Muscle layer of duodenum (tissue), 2 donors: ENCODE measurements around the gene S1PR5.
"Not testable (repeated sequence)": the region's sequence is repeated elsewhere in the genome, so short reads cannot be mapped to it uniquely, and the experiment has no call there.

Source experiments
- H3K27ac ChIP-seq: one replicate; pipeline ENCODE4 v1.7.0; 2013; ENCODE audit warnings: mild to moderate bottlenecking, low read length
- H3K27me3 ChIP-seq: one replicate; pipeline ENCODE4 v1.7.0; 2013; ENCODE audit warnings: low read depth, mild to moderate bottlenecking, control low read depth, low read length
- H3K36me3 ChIP-seq, 2 donors: one replicate each; pipeline ENCODE4 v1.7.0; 2013; ENCODE audit warnings: low read length in 2 of 2, control low read depth in 1 of 2, mild to moderate bottlenecking in 1 of 2; ENCODE audit not compliant: insufficient read depth in 2 of 2, control insufficient read depth in 1 of 2
- H3K4me1 ChIP-seq, 2 donors: one replicate each; pipeline ENCODE4 v1.7.0; 2013; ENCODE audit warnings: low read length in 2 of 2, mild to moderate bottlenecking in 2 of 2, control low read depth in 1 of 2, moderate library complexity in 1 of 2; ENCODE audit not compliant: insufficient read depth in 2 of 2, control insufficient read depth in 1 of 2
- H3K4me3 ChIP-seq, 2 donors: one replicate each; pipeline ENCODE4 v1.7.0; 2013; ENCODE audit warnings: low read length in 2 of 2, low read depth in 1 of 2, mild to moderate bottlenecking in 1 of 2
- H3K9me3 ChIP-seq, 2 donors: one replicate each; pipeline ENCODE4 v1.7.0; 2013; ENCODE audit warnings: low read length in 2 of 2, control low read depth in 1 of 2, mild to moderate bottlenecking in 1 of 2; ENCODE audit not compliant: control insufficient read depth in 1 of 2
- donor health status: healthy.

S1PR5 gene

DNA sequence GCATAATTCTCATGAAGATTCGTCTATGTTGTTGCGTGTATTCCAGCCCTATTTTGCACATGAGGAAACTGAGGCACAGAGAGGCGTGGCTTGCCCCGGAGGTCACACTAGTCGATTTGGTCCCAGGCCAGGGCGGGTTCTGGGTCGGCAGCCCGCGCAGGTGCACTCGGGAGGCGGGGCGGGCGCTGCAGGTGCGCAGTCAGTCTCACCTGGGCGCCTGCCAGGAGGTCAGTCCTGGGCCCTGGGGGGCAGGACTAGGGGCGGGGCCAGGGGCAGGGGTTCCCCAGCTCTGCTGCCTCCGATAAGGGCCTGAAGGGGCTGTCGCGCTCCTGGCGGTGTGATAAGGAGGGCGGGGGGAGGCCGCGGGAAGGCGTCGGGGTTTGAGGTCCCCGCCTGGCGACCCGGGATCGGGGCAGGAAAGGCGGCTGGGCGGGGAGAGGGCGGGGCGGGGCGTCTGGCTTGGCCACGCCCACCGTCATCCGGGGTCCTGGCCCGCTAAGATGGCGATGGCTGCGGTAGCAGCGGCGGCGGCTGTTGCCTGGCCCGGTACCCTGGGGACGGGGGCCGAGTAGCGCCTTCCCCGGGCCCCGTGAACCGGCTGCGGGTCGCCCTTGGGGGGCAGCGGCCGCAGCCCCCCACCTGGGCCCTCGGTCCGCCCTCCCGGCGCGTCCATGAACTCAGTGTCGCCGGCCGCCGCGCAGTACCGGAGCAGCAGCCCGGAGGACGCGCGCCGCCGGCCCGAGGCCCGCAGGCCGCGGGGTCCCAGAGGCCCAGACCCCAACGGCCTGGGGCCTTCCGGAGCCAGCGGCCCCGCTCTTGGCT is 26.4 kb upstream of the S1PR5 start, which contains the start of gene ATG4D:
Gene ATG4D, plus strand, starts transcription at position 485 of the 822 bp plus-strand sequence. Its CDS starts 187 bp downstream, at position 672.
- Histone ChIP-seq H3K4me3 (peak within 1 kb of the TSS; percentile 81 to 85), H3K9me3 (no peaks in the 10 kb centered on the region), H3K36me3 (peaks cover 4 to 14% of the 10 kb centered on the region in 2 donors), H3K27ac (peak within 1 kb of the TSS; percentile 72), H3K4me1 (peaks cover 0 to 19% of the 10 kb centered on the region in 2 donors), H3K27me3 (no peaks in the 10 kb centered on the region)

GRCh38 chr19:10543059-10543419 is 25.8 kb upstream of the S1PR5 start:
- Histone ChIP-seq H3K4me3 (peak overlapping the region; percentile 42 to 85), H3K9me3 (no peaks in the 10 kb centered on the region), H3K36me3 (peaks cover 0 to 9% of the 10 kb centered on the region in 2 donors), H3K27ac (no peak overlapping the region), H3K4me1 (peaks cover 0 to 19% of the 10 kb centered on the region in 2 donors), H3K27me3 (no peaks in the 10 kb centered on the region)

- not testable (repeated sequence) for H3K4me3 ChIP-seq, H3K27ac ChIP-seq, H3K9me3 ChIP-seq, H3K36me3 ChIP-seq, H3K27me3 ChIP-seq, H3K4me1 ChIP-seq
Observed at GRCh38 chr19:10539016-10539415, 21.8 kb upstream of the S1PR5 start.

GRCh38 chr19:10538204-10538983 is 21.1 kb upstream of the S1PR5 start:
- Histone ChIP-seq H3K9me3 (no peaks in the 10 kb centered on the region), H3K36me3 (no peaks in the 10 kb centered on the region), H3K27ac (no peak overlapping the region), H3K4me1 (peaks cover 0 to 3% of the 10 kb centered on the region in 2 donors), H3K27me3 (no peaks in the 10 kb centered on the region), H3K4me3 (no peak overlapping the region)

DNA sequence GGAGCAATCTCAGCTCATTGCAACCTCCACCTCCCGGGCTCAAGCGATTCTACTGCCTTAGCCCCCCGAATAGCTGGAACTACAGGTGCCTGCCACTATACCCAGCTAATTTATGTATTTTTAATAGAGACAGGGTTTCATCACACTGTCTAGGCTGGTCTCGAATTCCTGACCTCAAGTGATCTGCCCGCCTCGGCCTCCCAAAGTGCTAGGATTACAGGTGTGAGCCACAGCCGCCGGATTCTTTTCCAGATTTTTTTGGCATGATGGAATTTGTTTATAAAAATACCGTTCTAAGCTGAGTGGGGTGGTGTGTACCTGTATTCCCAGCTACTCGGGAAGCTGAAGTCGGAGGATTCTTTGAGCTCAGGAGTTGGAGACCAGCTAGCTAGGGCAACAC is 20.4 kb upstream of the S1PR5 start:
- no peak overlapping the region for H3K27ac ChIP-seq

GRCh38 chr19:10535613-10536012 is 18.4 kb upstream of the S1PR5 start:
- Histone ChIP-seq H3K9me3 (no peaks in the 10 kb centered on the region), H3K27me3 (no peaks in the 10 kb centered on the region), H3K4me3 (no peak overlapping the region), H3K27ac (no peak overlapping the region), H3K4me1 (no peaks in the 10 kb centered on the region), H3K36me3 (no peaks in the 10 kb centered on the region)

More for the DNA sequence above, 20.4 kb upstream of the S1PR5 start:
- no peaks in the 10 kb centered on the region for H3K27me3 ChIP-seq
- H3K9me3 ChIP-seq, result no peaks in the 10 kb centered on the region
- no peaks in the 10 kb centered on the region for H3K36me3 ChIP-seq
- H3K4me1 ChIP-seq, result no peaks in the 10 kb centered on the region
- no peak overlapping the region for H3K4me3 ChIP-seq

DNA sequence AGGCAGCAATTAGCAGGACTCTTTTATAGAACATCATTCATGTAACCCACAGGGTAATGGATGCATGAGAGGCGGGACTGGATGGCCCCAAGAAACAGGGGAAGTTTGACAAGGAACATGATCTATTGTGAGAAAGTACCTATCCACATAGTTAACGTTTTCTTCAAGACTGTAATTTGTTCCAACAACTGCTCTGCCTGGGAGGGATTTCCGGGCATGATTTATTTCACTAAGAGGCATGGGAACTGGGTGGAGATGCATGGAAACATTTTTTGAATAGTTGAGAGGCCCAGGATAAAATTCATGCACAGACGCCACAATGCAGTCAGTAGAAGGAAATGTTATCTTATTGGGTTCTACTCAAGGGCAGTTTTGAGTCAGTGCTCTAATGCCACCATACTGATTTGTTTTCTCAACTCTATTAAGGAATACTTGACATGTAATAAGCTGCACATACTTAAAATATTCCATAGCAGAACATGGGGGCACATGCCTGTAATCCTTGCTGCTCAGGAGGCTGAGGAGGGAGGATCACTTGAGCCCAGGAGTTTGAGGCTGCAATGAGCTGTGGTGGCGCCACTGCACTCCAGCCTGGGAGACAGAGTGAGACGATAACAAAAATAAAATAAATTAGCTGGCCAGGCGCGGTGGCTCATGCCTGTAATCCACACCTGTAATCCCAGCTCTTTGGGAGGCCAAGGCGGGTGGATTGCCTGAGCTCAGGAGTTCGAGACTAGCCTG is 16.6 kb upstream of the S1PR5 start:
- Histone ChIP-seq H3K27me3 (no peaks in the 10 kb centered on the region), H3K9me3 (no peaks in the 10 kb centered on the region), H3K27ac (no peak overlapping the region), H3K36me3 (no peaks in the 10 kb centered on the region), H3K4me1 (no peaks in the 10 kb centered on the region), H3K4me3 (no peak overlapping the region)

- H3K4me1 ChIP-seq, result no peaks in the 10 kb centered on the region
- no peaks in the 10 kb centered on the region for H3K9me3 ChIP-seq
- H3K27me3 ChIP-seq, result no peaks in the 10 kb centered on the region
- H3K36me3 ChIP-seq, result no peaks in the 10 kb centered on the region
- H3K27ac ChIP-seq, result no peak overlapping the region
- H3K4me3 ChIP-seq, result no peak overlapping the region
Observed at GRCh38 chr19:10532457-10532856, 15.2 kb upstream of the S1PR5 start.

DNA sequence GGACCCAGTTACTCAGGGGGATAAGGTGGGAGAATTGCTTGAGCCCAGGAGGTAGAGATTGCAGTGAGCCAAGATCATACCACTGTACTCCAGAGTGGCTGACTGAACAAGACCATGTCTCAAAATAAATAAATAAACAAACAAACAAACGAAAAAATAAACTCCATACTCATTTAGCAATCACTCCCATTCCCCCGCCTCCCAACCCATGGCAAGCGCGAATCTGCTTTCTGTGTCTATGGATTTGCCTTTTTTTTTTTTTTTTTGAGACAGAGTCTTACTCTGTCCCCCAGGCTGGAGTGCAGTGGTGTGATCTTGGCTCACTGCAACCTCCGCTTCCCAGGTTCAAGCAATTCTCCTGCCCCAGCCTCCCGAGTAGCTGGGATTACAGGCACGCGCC is 9.6 kb upstream of the S1PR5 start:
- H3K9me3 ChIP-seq, H3K27ac ChIP-seq, H3K4me3 ChIP-seq, H3K36me3 ChIP-seq, H3K27me3 ChIP-seq, H3K4me1 ChIP-seq: not testable (repeated sequence)

DNA sequence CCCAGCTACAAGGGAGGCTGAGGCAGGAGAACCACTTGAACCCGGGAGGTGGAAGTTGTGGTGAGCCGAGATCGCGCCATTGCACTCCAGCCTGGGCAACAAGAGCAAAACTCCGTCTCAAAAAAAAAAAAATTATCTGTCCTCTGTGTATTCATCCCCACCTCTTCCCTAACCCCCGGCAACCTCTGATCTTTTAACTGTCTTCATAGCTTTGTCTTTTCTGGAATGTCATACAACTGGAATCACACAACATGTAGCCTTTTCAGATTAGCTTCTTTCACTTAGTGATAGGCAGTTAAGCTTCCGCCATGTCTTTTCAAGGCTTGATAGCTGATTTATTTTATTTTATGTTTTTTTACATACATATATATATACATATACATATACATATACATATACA is 8.4 kb upstream of the S1PR5 start:
- no peaks in the 10 kb centered on the region for H3K4me1 ChIP-seq
- H3K27me3 ChIP-seq, result no peaks in the 10 kb centered on the region
- H3K9me3 ChIP-seq, result no peaks in the 10 kb centered on the region

DNA sequence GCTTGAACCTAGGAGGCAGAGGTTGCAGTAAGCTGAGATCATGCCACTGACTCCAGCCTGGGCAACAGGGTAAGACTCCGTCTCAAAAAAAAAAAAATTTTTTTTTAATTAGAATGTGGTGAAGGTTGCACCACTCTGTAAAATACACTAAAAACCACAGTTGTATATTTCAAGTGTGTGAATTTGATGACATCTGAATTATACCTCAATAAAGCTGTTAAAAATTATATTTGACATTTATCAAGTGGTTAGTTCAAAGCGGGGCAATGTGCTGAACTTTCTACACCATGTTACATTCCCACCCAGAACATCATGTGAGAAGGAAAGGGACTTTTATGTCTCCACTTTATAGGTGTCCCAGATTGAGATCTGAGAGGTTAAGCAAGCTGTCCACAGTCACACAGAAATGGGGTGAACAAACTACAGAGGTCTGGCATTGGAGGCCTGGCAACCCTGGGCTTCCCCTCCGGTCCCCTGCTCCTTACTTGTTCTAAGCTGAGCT is 5.9 kb upstream of the S1PR5 start:
- Histone ChIP-seq H3K9me3 (no peaks in the 10 kb centered on the region), H3K27ac (no peak overlapping the region), H3K4me3 (no peak overlapping the region), H3K27me3 (peaks cover 12% of the 10 kb centered on the region), H3K36me3 (no peaks in the 10 kb centered on the region), H3K4me1 (peaks cover 0 to 7% of the 10 kb centered on the region in 2 donors)

More for the DNA sequence above, 8.4 kb upstream of the S1PR5 start:
- no peak overlapping the region for H3K27ac ChIP-seq
- H3K36me3 ChIP-seq, result no peaks in the 10 kb centered on the region
- H3K4me3 ChIP-seq, result no peak overlapping the region
